Measurements from ENCODE around the gene ARMCX1.
A peak's percentile ranks its signal among the peaks of the same experiment; 100 is the strongest.
"Not testable (repeated sequence)": the region's sequence is repeated elsewhere in the genome, so short reads cannot be mapped to it uniquely, and the experiment has no call there.

ARMCX1 gene

DNA sequence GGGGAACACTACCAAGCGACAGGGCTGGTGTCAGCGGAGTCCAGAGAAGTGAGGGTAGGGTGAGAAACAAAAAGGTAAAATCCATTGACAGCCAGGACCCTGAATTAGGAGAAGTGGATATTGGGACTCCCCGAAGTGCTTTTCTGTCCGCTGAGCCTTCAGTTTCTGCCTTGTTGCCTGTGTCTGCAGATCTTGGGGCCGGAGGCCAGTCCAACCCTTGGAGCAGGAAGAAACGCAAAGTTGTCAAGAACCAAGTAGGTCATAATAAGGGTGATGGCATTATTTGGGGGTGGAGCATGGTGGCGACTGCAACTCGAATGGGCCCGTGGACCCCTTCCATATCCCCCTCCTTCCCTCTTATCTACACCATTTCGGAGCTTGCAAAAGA is 1.0 kb downstream of the ARMCX1 start:
- ChIA-PET POLR2A (no interaction called here), CTCF (no interaction called here)
- TF ChIP-seq, protein P1, sequence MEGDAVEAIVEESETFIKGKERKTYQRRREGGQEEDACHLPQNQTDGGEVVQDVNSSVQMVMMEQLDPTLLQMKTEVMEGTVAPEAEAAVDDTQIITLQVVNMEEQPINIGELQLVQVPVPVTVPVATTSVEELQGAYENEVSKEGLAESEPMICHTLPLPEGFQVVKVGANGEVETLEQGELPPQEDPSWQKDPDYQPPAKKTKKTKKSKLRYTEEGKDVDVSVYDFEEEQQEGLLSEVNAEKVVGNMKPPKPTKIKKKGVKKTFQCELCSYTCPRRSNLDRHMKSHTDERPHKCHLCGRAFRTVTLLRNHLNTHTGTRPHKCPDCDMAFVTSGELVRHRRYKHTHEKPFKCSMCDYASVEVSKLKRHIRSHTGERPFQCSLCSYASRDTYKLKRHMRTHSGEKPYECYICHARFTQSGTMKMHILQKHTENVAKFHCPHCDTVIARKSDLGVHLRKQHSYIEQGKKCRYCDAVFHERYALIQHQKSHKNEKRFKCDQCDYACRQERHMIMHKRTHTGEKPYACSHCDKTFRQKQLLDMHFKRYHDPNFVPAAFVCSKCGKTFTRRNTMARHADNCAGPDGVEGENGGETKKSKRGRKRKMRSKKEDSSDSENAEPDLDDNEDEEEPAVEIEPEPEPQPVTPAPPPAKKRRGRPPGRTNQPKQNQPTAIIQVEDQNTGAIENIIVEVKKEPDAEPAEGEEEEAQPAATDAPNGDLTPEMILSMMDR (IDR thresholded peaks at IDR 0.05; ENCODE audit: insufficient read depth, low read length, missing control alignments), result no peak
- peak overlapping the region; percentile 65 for H3K4me3 ChIP-seq (ENCODE audit: low read depth, low read length)
- DNase-seq (ENCODE audit: low read depth, low spot score), result no peak

DNA sequence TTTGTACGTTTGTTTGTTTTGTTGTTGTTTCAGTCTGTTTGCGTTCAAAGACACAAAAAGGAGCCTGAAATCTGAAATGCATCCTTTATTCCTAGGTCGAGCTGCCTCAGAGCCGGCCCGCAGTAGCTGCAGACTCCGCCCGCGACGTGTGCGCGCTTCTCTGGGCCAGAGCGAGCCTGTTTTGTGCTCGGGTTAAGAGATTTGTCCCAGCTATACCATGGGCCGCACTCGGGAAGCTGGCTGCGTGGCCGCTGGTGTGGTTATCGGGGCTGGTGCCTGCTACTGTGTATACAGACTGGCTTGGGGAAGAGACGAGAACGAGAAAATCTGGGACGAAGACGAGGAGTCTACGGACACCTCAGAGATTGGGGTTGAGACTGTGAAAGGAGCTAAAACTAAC is 2.4 kb downstream of the ARMCX1 start:
- TF ChIP-seq, protein P1 (IDR thresholded peaks at IDR 0.05; ENCODE audit: insufficient read depth, low read length, missing control alignments), result no peak
- no peak for DNase-seq (ENCODE audit: low read depth, low spot score)
- ChIA-PET POLR2A (interaction anchor here (0.7 kb wide), 1 partner anchor 10 kb away, joined by 3 read pairs; no protein-coding TSS in a partner anchor), CTCF (interaction anchor here (1.0 kb wide), 1 partner anchor 134 kb away, joined by 3 read pairs; no protein-coding TSS in a partner anchor)
- H3K4me3 ChIP-seq (ENCODE audit: low read depth, low read length), result no peak overlapping the region

DNA sequence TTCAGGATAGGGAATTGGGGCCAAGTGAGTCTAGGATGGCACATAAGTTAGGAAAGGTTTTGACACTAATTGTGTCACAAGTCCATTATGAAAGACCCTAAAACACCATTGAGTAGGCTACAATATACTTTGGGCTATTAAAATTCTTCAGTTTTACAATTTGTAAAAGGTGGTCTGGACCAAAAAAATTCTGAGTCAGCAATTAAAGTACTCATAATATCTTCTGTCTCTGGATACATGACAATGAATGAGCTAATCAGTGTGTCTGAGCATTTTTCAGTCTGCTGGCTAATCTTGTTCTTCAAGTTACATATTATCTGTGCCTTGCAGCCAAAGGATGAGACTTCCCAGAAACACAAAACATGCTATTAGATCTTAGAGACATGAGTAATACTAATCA is 14.3 kb downstream of the ARMCX1 start:
- CTCF ChIA-PET, result no interaction called here
- H3K4me3 ChIP-seq (ENCODE audit: low read depth, low read length), result no peak overlapping the region
- TF ChIP-seq, protein P1 (IDR thresholded peaks at IDR 0.05; ENCODE audit: insufficient read depth, low read length, missing control alignments), result no peak
- no peak for DNase-seq (ENCODE audit: low read depth, low spot score)
- POLR2A ChIA-PET, result no interaction called here

DNA sequence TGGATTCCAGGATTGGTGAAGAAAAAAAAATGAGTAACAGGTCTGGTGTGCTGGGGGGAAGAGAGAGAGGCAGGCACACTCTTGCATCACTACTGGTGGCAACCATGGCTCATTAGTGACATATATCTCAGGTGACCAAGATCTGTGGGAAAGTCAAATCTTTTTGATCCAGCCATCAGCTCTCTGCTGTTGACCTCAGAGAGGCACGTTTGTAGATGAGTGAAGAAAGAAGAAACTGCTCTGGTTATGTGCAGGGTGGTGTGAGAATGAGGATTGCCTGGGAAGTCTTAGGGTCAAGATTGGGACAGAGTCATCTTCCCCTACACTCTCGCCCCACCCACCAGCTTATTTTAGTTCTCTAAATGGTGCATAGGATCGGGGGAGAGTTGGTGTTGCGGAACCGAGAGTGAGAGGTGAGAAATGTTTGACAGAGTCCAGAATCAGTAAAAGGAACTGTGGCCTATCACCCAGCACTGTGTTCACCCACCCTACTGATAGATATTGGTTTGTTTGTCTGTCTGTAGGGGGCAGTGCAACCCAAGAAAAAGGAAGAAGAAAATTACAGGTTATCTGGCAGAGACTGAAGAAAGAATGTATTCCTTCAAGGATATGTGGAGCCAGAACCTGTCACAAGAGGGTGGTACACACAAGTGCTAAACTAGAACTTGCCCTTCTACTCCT is 45.5 kb downstream of the ARMCX1 start:
- H3K4me3 ChIP-seq (ENCODE audit: low read depth, low read length), result no peak overlapping the region
- POLR2A ChIA-PET, result no interaction called here
- DNase-seq (ENCODE audit: low read depth, low spot score), result no peak
- TF ChIP-seq, protein P1 (IDR thresholded peaks at IDR 0.05; ENCODE audit: insufficient read depth, low read length, missing control alignments), result peak; percentile 32
- CTCF ChIA-PET, result interaction anchor here (0.6 to 2.1 kb wide), 12 partner anchors 11 to 209 kb away, joined by 3 to 10 read pairs (median 5); no protein-coding TSS in a partner anchor

DNA sequence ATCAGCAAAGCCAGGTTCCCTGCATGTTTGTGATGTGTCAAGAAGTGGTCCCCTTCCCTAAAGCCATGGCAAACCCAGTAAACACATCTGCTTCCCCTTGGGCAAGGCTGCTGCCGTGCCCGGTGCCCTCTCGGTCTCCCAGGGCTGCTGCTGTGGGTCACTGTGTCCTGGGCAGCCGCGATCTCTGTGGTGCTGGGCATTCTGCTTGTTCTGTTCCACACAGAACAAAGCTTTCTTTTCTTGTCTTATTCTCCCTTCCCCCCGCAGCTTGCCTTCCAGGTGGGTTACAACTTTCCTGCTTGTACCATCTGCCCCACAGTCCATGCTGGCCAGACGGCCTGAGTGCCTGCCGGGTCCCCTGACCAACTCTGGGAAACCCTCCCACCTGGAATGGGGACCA is 49.2 kb downstream of the ARMCX1 start:
- POLR2A ChIA-PET; H3K4me3 ChIP-seq (ENCODE audit: low read depth, low read length); DNase-seq (ENCODE audit: low read depth, low spot score); CTCF ChIA-PET: not testable (repeated sequence)

DNA sequence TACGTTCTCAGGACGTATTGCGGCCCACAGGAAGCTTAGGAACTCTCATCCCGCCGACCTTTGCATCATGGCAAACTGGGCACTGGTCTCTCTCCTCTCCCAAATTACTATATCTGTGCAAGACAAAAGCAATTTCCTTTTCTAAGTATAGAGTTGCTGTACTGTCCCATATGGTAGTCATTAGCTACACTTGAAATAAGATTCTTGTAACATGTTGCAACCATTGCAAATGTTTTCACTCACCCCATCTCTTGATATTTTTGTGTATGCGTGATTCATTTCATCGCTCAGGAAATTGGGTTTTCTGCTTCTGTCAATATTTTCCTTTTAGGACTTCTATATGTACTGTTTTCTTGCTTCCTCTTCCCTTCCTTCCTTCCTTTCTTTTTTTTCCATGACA is 51.7 kb downstream of the ARMCX1 start:
- TF ChIP-seq, protein P1 (IDR thresholded peaks at IDR 0.05; ENCODE audit: insufficient read depth, low read length, missing control alignments), result no peak

More for the DNA sequence above, 51.7 kb downstream of the ARMCX1 start:
- POLR2A ChIA-PET, result no interaction called here
- CTCF ChIA-PET, result interaction anchor here (1.3 kb wide), 1 partner anchor 197 kb away, joined by 5 read pairs; no protein-coding TSS in a partner anchor
- H3K4me3 ChIP-seq (ENCODE audit: low read depth, low read length), result no peak overlapping the region
- no peak for DNase-seq (ENCODE audit: low read depth, low spot score)
